Ascending aorta (tissue), 2 donors: Measurements from ENCODE around the gene GCNT1. TPM values are rescaled to one million over a fixed set of nuclear protein-coding genes. Genes with fewer than 3 reads are reported as not detected.

Source experiments
- DNase-seq, 2 donors: peaks; one replicate each; pipeline ENCODE4 v3.0.0-alpha.2; 2019; ENCODE audit warnings: low spot score in 2 of 2
- H3K27ac ChIP-seq, 2 donors: fragments of 200-600 bp; sonication (generic); one replicate each; pipeline ENCODE4 v1.5.1; 2016 to 2017; ENCODE audit warnings: mild to moderate bottlenecking in 1 of 2
- H3K27me3 ChIP-seq: fragments of 200-600 bp; sonication (generic); one replicate; pipeline ENCODE4 v1.5.1; 2017
- H3K36me3 ChIP-seq, 2 donors: fragments of 200-600 bp; sonication (generic); one replicate each; pipeline ENCODE4 v1.5.1; 2016
- H3K4me1 ChIP-seq, 2 donors: fragments of 200-600 bp; sonication (generic); one replicate each; pipeline ENCODE4 v1.5.1; 2016 to 2017; ENCODE audit warnings: mild to moderate bottlenecking in 1 of 2
- H3K4me3 ChIP-seq, 2 donors: fragments of 200-600 bp; sonication (generic); one replicate each; pipeline ENCODE4 v1.5.1; 2016 to 2017; ENCODE audit warnings: mild to moderate bottlenecking in 1 of 2
- H3K9me3 ChIP-seq, 2 donors: fragments of 200-600 bp; sonication (generic); one replicate each; pipeline ENCODE4 v1.5.1; 2016
- intact Hi-C: fragments of 100-400 bp; cut with DNase I; formaldehyde crosslinking; loops from one replicate; pipeline ENCODE4 v1.15.1; 2023
- total RNA-seq: library from RNA; depleted of rRNA; stranded (reverse); fragments of >200 nt; gene quantifications from one replicate; pipeline ENCODE4 v1.1.0, GENCODE V29; 2016
- TF ChIP-seq, protein P1 (sequence below), 3 experiments: fragments of 200-600 bp in 2 of 3; fragments of 450-650 bp in 1 of 3; sonication (generic) in 2 of 3; IDR thresholded peaks; one replicate each; pipeline ENCODE4 v1.5.1; 2016 to 2019; ENCODE audit warnings: antibody characterized with exemption in 3 of 3, mild to moderate bottlenecking in 1 of 3, moderate library complexity in 1 of 3

The GCNT1 gene
- total RNA-seq, 1 donor from 2014 or later, result 0.21 TPM

DNA sequence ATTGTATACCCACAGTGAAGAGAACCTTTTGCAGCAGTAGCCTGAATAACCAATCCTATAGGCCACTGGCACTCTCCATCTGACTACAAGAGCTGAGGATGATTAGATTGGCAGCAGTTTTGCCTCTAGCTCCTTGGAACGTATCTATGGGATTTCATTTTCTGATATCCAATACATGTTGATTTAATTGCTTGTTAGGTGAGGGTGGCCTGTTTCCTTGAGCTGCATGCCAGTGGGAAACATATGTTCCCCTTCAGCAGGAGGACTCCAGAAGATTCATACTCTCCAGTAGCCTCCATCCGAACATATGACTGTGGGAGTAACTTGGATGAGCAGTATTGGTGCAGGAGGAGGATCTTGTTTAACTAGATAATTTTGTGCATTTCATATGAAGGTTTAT, 51.5 kb downstream of the GCNT1 start:
- intact Hi-C loops, result no loop called here
- TF ChIP-seq, protein P1, sequence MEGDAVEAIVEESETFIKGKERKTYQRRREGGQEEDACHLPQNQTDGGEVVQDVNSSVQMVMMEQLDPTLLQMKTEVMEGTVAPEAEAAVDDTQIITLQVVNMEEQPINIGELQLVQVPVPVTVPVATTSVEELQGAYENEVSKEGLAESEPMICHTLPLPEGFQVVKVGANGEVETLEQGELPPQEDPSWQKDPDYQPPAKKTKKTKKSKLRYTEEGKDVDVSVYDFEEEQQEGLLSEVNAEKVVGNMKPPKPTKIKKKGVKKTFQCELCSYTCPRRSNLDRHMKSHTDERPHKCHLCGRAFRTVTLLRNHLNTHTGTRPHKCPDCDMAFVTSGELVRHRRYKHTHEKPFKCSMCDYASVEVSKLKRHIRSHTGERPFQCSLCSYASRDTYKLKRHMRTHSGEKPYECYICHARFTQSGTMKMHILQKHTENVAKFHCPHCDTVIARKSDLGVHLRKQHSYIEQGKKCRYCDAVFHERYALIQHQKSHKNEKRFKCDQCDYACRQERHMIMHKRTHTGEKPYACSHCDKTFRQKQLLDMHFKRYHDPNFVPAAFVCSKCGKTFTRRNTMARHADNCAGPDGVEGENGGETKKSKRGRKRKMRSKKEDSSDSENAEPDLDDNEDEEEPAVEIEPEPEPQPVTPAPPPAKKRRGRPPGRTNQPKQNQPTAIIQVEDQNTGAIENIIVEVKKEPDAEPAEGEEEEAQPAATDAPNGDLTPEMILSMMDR (IDR thresholded peaks at IDR 0.05), result no peak
- no peak overlapping the region for H3K27ac ChIP-seq
- no peak for DNase-seq
- H3K4me1 ChIP-seq, result no peaks in the 10 kb centered on the region
- no peaks in the 10 kb centered on the region for H3K27me3 ChIP-seq
- no peaks in the 10 kb centered on the region for H3K36me3 ChIP-seq
- no peaks in the 10 kb centered on the region for H3K9me3 ChIP-seq
- H3K4me3 ChIP-seq, result no peak overlapping the region

DNA sequence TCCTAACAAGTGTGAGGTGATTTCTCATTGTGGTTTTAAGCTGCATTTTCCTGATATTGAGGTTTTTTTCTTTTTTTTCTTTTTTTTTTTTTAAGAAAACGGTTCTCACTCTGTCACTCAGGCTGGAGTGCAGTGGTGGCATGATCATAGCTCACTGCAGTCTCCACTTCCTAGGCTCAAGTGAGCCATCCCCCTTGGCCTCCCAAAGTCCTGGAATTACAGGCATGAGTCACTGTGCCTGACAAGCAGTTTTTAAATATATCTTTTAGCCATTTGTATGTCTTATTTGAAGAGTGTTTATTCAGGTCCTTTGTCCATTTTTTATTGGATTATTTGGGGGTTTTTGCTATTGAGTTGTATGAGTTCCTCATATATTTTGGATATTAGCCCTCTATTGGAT, 53.8 kb downstream of the GCNT1 start:
- no peaks in the 10 kb centered on the region for H3K9me3 ChIP-seq
- no peaks in the 10 kb centered on the region for H3K27me3 ChIP-seq
- no peaks in the 10 kb centered on the region for H3K36me3 ChIP-seq
- intact Hi-C loops, result no loop called here
- no peak for DNase-seq
- no peak overlapping the region for H3K4me3 ChIP-seq
- no peaks in the 10 kb centered on the region for H3K4me1 ChIP-seq
- H3K27ac ChIP-seq, result no peak overlapping the region
- TF ChIP-seq, protein P1 (IDR thresholded peaks at IDR 0.05), result no peak

DNA sequence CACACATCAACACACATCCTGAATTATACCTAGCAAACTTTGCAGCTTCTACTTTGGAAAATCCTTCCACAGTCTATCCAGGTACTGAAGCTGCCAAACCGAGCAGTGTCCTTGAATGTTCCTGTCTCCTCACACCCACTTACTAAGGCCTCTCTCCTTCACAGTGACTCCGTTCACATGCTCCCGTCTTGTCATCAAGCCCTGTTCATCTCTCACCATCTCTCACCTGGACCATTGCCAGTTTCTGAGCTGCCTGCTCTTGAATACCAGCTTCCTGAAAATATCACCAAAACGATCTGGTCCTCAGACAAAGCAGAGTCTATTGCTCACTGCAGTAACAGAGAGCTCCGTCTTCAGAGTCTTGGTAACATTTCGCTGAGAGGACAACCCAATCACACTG, 57.4 kb downstream of the GCNT1 start:
- Histone ChIP-seq H3K36me3 (no peaks in the 10 kb centered on the region), H3K9me3 (no peaks in the 10 kb centered on the region), H3K27me3 (no peaks in the 10 kb centered on the region), H3K4me3 (no peak overlapping the region), H3K4me1 (no peaks in the 10 kb centered on the region), H3K27ac (no peak overlapping the region)
- intact Hi-C loops, result no loop called here
- TF ChIP-seq, protein P1 (IDR thresholded peaks at IDR 0.05), result no peak
- no peak for DNase-seq

DNA sequence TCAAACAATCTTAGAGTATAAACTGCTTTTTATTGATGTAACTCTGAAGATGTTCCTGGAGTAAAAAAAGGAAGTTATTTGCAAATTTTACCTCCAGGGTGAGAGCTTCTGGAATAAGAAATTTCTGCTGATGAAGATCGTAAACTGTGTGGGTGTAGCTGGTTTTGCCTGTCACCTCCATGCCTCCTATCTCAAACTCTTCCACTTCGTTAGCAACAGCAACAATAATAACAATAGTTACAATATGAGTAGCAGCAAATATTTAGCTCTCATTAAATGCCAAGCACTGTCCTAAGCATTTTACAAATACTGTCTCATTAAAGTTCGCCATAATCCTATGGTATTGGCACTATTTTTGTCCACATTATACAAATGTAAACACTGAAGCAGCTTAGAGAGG, 57.9 kb downstream of the GCNT1 start:
- Histone ChIP-seq H3K27ac (no peak overlapping the region), H3K9me3 (no peaks in the 10 kb centered on the region), H3K36me3 (no peaks in the 10 kb centered on the region), H3K4me3 (no peak overlapping the region), H3K27me3 (no peaks in the 10 kb centered on the region), H3K4me1 (no peaks in the 10 kb centered on the region)
- DNase-seq, result no peak
- TF ChIP-seq, protein P1 (IDR thresholded peaks at IDR 0.05), result no peak
- intact Hi-C loops, result no loop called here

DNA sequence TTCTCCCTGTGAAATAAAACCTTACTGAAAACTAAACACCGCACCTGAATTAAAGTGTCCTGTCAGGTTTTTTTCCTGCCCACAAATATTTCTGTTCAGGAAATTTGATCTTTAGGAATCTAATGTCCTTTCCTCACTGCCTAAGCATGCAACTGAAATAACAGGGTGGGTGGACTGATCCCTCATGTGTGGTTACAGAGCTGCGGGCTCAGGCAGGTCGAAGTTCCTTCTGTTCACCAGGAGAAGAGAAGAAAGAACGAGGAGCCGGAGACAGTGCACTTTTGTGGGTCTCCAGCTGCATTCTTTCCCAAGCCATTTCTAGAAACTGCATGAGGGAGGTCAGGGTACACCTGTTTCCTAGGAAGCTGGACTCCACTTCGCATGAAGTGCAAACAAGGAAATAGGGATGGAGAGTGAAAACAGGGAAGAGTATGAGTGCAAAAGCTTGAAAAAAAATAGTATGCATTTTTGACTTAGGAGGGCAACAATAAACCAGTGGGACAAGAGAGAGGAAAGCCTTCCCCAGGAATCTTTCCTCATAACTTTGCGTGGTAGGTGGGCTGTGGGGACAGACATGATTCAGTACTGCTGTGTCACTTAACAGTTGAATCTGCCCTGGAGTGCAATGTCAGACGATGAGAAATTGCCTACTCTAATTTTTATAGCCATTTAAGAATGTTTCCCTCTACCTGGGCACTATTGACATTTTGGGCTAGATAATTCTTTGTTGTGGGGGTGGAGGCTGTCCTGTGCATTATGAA, 60.3 kb downstream of the GCNT1 start:
- Histone ChIP-seq H3K4me3 (no peak overlapping the region), H3K27ac (no peak overlapping the region), H3K4me1 (no peaks in the 10 kb centered on the region), H3K27me3 (no peaks in the 10 kb centered on the region), H3K9me3 (no peaks in the 10 kb centered on the region), H3K36me3 (no peaks in the 10 kb centered on the region)
- intact Hi-C loops, result no loop called here
- DNase-seq, result no peak
- TF ChIP-seq, protein P1 (IDR thresholded peaks at IDR 0.05), result no peak
